Ishikawa (cell line): ENCODE results near the gene PIGR.

Source experiments
- CEBPB ChIP-seq: IDR thresholded peaks from 2 replicates; pipeline ENCODE4 v1.6.1; 2012
- CREB1 ChIP-seq: IDR thresholded peaks from 2 replicates; pipeline ENCODE4 v1.6.1; 2012; ENCODE audit warnings: low read depth
- EGR1 ChIP-seq: IDR thresholded peaks from 2 replicates; pipeline ENCODE4 v1.6.1; 2012
- EP300 ChIP-seq: IDR thresholded peaks from 2 replicates; pipeline ENCODE4 v1.6.1; 2012; ENCODE audit warnings: borderline replicate concordance
- FOXM1 ChIP-seq: IDR thresholded peaks from 2 replicates; pipeline ENCODE4 v1.6.1; 2012; ENCODE audit warnings: low read depth, borderline replicate concordance
- NFIC ChIP-seq: IDR thresholded peaks from 2 replicates; pipeline ENCODE4 v1.6.1; 2012
- RAD21 ChIP-seq: IDR thresholded peaks from 2 replicates; pipeline ENCODE4 v1.6.1; 2012; ENCODE audit warnings: low read depth
- TAF1 ChIP-seq: IDR thresholded peaks from 2 replicates; pipeline ENCODE4 v1.6.1; 2012; ENCODE audit warnings: low read depth, mild to moderate bottlenecking
- TCF12 ChIP-seq: IDR thresholded peaks from 2 replicates; pipeline ENCODE4 v1.6.1; 2012; ENCODE audit warnings: low read depth
- TEAD4 ChIP-seq: IDR thresholded peaks from 2 replicates; pipeline ENCODE4 v1.6.1; 2012
- USF1 ChIP-seq: IDR thresholded peaks from 2 replicates; pipeline ENCODE4 v1.6.1; 2012
- YY1 ChIP-seq: IDR thresholded peaks from 2 replicates; pipeline ENCODE4 v1.6.1; 2012; ENCODE audit warnings: low read depth
- ZBTB7A ChIP-seq: IDR thresholded peaks from 2 replicates; pipeline ENCODE4 v1.6.1; 2012; ENCODE audit warnings: low read depth
- TF ChIP-seq, protein P1 (sequence below): IDR thresholded peaks from 2 replicates; pipeline ENCODE4 v1.6.1; 2012; ENCODE audit warnings: low read depth, mild to moderate bottlenecking
- TF ChIP-seq, protein P2 (sequence below): IDR thresholded peaks from 2 replicates; pipeline ENCODE4 v1.6.1; 2012

Gene PIGR

DNA sequence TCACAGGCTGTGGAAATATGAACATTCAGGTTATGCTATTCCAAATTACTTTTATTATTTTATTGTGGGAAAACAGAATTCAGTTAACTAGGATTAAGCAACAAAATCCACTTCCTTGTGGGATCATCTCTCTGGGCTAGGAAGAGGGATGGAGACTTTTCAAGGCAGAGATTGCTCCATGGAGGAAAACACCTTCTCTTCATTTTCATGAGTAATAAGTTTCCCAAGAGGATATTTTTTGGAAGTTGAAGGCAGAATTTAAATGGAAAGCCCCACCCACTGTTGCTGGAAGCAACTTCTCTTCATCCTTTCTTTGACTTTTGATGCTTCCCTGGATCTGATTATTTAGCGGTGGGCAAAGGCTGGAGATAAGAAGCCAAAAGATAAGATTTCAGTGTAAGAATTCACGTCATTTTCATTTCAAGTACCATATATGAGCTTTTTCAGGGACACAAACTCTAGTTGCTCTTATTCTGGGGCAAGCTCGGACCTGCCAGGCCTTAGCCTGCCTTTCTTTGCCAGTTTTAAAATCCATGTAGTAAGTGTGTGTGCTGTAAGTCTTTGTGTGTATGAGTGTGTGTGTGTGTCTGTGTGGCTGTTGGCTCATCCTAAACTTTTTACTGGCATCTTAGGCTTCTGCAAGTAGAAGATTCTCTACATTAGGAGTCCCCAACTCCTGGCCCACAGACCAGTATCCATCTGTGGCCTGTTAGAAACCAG, 60.8 kb downstream of the PIGR start:
- TF ChIP-seq FOXM1 = no peak
- no peak for TF ChIP-seq RAD21
- TF ChIP-seq YY1 = no peak
- no peak for TF ChIP-seq ZBTB7A
- no peak for TF ChIP-seq CREB1

- TF ChIP-seq CREB1 = no peak
- no peak for TF ChIP-seq NFIC
- no peak for TF ChIP-seq ZBTB7A
- TF ChIP-seq, protein P1, sequence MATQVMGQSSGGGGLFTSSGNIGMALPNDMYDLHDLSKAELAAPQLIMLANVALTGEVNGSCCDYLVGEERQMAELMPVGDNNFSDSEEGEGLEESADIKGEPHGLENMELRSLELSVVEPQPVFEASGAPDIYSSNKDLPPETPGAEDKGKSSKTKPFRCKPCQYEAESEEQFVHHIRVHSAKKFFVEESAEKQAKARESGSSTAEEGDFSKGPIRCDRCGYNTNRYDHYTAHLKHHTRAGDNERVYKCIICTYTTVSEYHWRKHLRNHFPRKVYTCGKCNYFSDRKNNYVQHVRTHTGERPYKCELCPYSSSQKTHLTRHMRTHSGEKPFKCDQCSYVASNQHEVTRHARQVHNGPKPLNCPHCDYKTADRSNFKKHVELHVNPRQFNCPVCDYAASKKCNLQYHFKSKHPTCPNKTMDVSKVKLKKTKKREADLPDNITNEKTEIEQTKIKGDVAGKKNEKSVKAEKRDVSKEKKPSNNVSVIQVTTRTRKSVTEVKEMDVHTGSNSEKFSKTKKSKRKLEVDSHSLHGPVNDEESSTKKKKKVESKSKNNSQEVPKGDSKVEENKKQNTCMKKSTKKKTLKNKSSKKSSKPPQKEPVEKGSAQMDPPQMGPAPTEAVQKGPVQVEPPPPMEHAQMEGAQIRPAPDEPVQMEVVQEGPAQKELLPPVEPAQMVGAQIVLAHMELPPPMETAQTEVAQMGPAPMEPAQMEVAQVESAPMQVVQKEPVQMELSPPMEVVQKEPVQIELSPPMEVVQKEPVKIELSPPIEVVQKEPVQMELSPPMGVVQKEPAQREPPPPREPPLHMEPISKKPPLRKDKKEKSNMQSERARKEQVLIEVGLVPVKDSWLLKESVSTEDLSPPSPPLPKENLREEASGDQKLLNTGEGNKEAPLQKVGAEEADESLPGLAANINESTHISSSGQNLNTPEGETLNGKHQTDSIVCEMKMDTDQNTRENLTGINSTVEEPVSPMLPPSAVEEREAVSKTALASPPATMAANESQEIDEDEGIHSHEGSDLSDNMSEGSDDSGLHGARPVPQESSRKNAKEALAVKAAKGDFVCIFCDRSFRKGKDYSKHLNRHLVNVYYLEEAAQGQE = no peak
- TF ChIP-seq, protein P2, sequence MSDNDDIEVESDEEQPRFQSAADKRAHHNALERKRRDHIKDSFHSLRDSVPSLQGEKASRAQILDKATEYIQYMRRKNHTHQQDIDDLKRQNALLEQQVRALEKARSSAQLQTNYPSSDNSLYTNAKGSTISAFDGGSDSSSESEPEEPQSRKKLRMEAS = no peak
- no peak for TF ChIP-seq TEAD4
- no peak for TF ChIP-seq TAF1
- TF ChIP-seq RAD21 = no peak
- no peak for TF ChIP-seq EP300
- TF ChIP-seq EGR1 = no peak
- no peak for TF ChIP-seq TCF12
- TF ChIP-seq YY1 = no peak
Measured at GRCh38 chr1:206883876-206884275, 62.4 kb downstream of the PIGR start.

- no peak for TF ChIP-seq TEAD4
- TF ChIP-seq RAD21 = no peak
- TF ChIP-seq TCF12 = no peak
- TF ChIP-seq EP300 = no peak
- TF ChIP-seq USF1 = no peak
- TF ChIP-seq, protein P1 = no peak
Measured at GRCh38 chr1:206883160-206883559, 63.1 kb downstream of the PIGR start.

GRCh38 chr1:206882555-206882954, 63.7 kb downstream of the PIGR start:
- TF ChIP-seq TEAD4 = no peak
- TF ChIP-seq TAF1 = no peak
- no peak for TF ChIP-seq RAD21
- TF ChIP-seq NFIC = no peak
- no peak for TF ChIP-seq TCF12
- no peak for TF ChIP-seq EP300
- TF ChIP-seq ZBTB7A = no peak
- no peak for TF ChIP-seq CEBPB

DNA sequence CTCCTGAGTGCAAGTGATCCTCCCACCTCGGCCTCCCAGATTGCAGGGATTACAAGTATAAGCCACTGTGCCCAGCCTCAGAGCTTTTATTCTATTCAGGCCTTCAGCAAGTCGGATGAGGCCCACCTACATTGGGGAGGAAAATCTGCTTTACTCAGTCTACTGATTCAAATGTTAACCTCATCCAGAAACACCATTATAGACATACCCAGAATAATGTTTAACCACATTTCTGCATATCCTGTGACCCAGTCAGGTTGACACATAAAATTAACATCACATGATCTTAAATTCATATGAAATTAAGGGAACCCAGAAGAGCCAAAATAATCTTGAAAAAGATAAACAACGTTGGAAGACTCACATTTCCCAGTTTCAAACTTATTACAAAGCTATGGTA, 66.0 kb downstream of the PIGR start:
- no peak for TF ChIP-seq EP300
- no peak for TF ChIP-seq EGR1
- TF ChIP-seq USF1 = no peak
- no peak for TF ChIP-seq TAF1
- no peak for TF ChIP-seq RAD21
- no peak for TF ChIP-seq TEAD4
- TF ChIP-seq, protein P2 = no peak
- TF ChIP-seq, protein P1 = no peak
- TF ChIP-seq FOXM1 = no peak
- no peak for TF ChIP-seq CREB1
- TF ChIP-seq NFIC = no peak
- TF ChIP-seq TCF12 = no peak
- no peak for TF ChIP-seq ZBTB7A
- no peak for TF ChIP-seq CEBPB
- no peak for TF ChIP-seq YY1
